SU-DHL-6 (cell line): ENCODE measurements around the gene TMEM134.

Experiments used
- H2AFZ ChIP-seq: fragments of 200-600 bp; sonication (generic); 2 replicates; pipeline ENCODE4 v1.6.1; 2014; ENCODE audit warnings: low read depth, mild to moderate bottlenecking, moderate library complexity, mixed read lengths, antibody characterized with exemption, low read length; ENCODE audit not compliant: severe bottlenecking
- H3F3A ChIP-seq: fragments of 200-600 bp; shearing (Covaris generic); 2 replicates; pipeline ENCODE4 v1.6.0; 2016; ENCODE audit warnings: antibody characterized with exemption, mild to moderate bottlenecking; ENCODE audit not compliant: insufficient read depth
- H3K27ac ChIP-seq: fragments of 200-600 bp; sonication (generic); 2 replicates; pipeline ENCODE4 v1.5.1; 2016; ENCODE audit warnings: low read depth, mild to moderate bottlenecking, low read length, moderate library complexity, mixed read lengths
- H3K27me3 ChIP-seq: fragments of 200-600 bp; sonication (generic), shearing (Covaris generic); 2 replicates; pipeline ENCODE4 v1.6.0; 2014; ENCODE audit warnings: mild to moderate bottlenecking, low read length
- H3K36me3 ChIP-seq: fragments of 200-600 bp; sonication (generic); 2 replicates; pipeline ENCODE4 v1.6.1; 2014; ENCODE audit warnings: mild to moderate bottlenecking, low read length, mixed read lengths
- H3K4me2 ChIP-seq: fragments of 300-600, 200-600 bp; shearing (Covaris generic), sonication (generic); 2 replicates; pipeline ENCODE4 v1.6.0; 2014; ENCODE audit warnings: low read length, low read depth, mild to moderate bottlenecking; ENCODE audit not compliant: poor library complexity, severe bottlenecking
- H3K4me3 ChIP-seq: fragments of 200-600 bp; sonication (generic); 2 replicates; pipeline ENCODE4 v1.5.1; 2014; ENCODE audit warnings: antibody characterized with exemption, low read length, mild to moderate bottlenecking, mixed read lengths; ENCODE audit not compliant: insufficient read depth, poor library complexity, severe bottlenecking
- H3K79me2 ChIP-seq: fragments of 200-600 bp; sonication (generic); 2 replicates; pipeline ENCODE4 v1.6.1; 2014; ENCODE audit warnings: mild to moderate bottlenecking, low read length, moderate library complexity; ENCODE audit not compliant: insufficient read depth
- H3K9ac ChIP-seq: fragments of 200-600 bp; sonication (generic); 2 replicates; pipeline ENCODE4 v1.7.0; 2014; ENCODE audit warnings: mild to moderate bottlenecking, low read length
- H3K9me2 ChIP-seq: fragments of 200-600 bp; sonication (generic); replicated peaks from 2 replicates; pipeline ENCODE4 v1.6.1; 2014; ENCODE audit warnings: low read length; ENCODE audit not compliant: insufficient read depth
- H3K9me3 ChIP-seq: fragments of 200-600 bp; sonication (generic); 2 replicates; pipeline ENCODE4 v1.6.1; 2014; ENCODE audit warnings: low read length, mixed read lengths; ENCODE audit not compliant: insufficient read depth
- H4K20me1 ChIP-seq: fragments of 200-600 bp; sonication (generic); 2 replicates; pipeline ENCODE4 v1.6.1; 2014; ENCODE audit warnings: low read depth, mild to moderate bottlenecking, antibody characterized with exemption, low read length, moderate library complexity, mixed read lengths
- EZH2phosphoT487 ChIP-seq: fragments of 200-600 bp; sonication (generic), shearing (Covaris generic); conservative IDR thresholded peaks from 2 replicates; pipeline ENCODE4 v1.6.1; 2018; ENCODE audit warnings: mild to moderate bottlenecking, antibody characterized with exemption, low read length, moderate library complexity, mixed read lengths
- TF ChIP-seq, protein P1 (sequence below): fragments of 200-600 bp; sonication (generic); IDR thresholded peaks from one replicate; pipeline ENCODE4 v1.5.1; 2017; ENCODE audit warnings: antibody characterized with exemption, mild to moderate bottlenecking, low read length, moderate library complexity; ENCODE audit not compliant: insufficient read depth, poor library complexity, severe bottlenecking

TMEM134 gene

DNA sequence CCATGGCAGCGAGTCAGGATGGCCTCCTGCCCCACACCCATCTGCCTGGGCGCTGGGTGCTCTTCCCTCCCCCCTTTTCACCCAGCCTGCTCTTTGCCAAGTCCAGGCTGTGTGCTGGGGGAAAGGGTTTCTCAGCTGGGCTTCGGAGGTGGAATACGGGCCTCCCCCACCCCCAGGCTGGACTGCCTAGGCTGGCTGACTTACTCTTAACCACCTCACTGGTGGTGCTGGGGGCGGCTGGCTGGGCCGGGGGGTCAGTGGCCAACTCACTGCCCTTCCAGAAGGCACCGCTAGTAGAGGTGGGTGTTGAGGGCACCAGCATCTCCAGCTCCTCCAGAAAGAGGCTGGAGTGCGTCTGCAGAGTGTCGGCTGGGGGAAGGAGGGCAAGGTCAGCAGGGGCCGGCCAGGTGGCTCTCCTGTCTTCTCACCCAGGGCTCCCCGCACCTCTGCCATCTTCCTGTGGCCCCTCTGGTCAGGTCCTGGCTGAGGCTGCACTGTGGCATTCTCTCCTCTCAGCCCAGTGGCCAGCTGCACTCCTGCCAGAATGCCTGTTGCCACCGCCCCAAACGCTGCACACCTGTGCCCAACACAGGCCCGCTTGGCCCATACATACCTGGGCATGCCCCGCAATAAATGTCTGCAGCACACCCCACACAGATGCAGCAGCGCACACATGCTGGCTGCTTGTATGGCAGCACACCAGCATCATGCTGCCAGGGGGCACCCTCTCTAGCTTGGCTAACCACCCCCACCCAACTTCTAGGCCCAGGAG is 26.4 kb upstream of the TMEM134 start:
- no peak overlapping the region for H3K9ac ChIP-seq
- H3K36me3 ChIP-seq, result no peaks in the 10 kb centered on the region
- H4K20me1 ChIP-seq, result no peaks in the 10 kb centered on the region
- no peaks in the 10 kb centered on the region for H3K27me3 ChIP-seq
- H3F3A ChIP-seq, result no peaks in the 10 kb centered on the region
- no peaks in the 10 kb centered on the region for H3K79me2 ChIP-seq
- no peak overlapping the region for H3K4me2 ChIP-seq
- H3K4me3 ChIP-seq, result no peak overlapping the region
- no peak overlapping the region for H2AFZ ChIP-seq
- H3K27ac ChIP-seq, result no peak overlapping the region
- H3K9me2 ChIP-seq, result no peaks in the 10 kb centered on the region
- H3K9me3 ChIP-seq, result no peaks in the 10 kb centered on the region
- no peak for TF ChIP-seq EZH2phosphoT487
- TF ChIP-seq, protein P1, sequence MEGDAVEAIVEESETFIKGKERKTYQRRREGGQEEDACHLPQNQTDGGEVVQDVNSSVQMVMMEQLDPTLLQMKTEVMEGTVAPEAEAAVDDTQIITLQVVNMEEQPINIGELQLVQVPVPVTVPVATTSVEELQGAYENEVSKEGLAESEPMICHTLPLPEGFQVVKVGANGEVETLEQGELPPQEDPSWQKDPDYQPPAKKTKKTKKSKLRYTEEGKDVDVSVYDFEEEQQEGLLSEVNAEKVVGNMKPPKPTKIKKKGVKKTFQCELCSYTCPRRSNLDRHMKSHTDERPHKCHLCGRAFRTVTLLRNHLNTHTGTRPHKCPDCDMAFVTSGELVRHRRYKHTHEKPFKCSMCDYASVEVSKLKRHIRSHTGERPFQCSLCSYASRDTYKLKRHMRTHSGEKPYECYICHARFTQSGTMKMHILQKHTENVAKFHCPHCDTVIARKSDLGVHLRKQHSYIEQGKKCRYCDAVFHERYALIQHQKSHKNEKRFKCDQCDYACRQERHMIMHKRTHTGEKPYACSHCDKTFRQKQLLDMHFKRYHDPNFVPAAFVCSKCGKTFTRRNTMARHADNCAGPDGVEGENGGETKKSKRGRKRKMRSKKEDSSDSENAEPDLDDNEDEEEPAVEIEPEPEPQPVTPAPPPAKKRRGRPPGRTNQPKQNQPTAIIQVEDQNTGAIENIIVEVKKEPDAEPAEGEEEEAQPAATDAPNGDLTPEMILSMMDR, result no peak

GRCh38 chr11:67494371-67495233 is 25.6 kb upstream of the TMEM134 start:
- H3K4me3 ChIP-seq, result no peak overlapping the region
- H3F3A ChIP-seq, result no peaks in the 10 kb centered on the region
- H3K36me3 ChIP-seq, result no peaks in the 10 kb centered on the region
- H3K27ac ChIP-seq, result no peak overlapping the region
- H2AFZ ChIP-seq, result no peak overlapping the region
- no peak overlapping the region for H3K9ac ChIP-seq
- TF ChIP-seq EZH2phosphoT487, result no peak
- TF ChIP-seq, protein P1, result no peak
- H3K27me3 ChIP-seq, result no peaks in the 10 kb centered on the region
- no peaks in the 10 kb centered on the region for H3K79me2 ChIP-seq
- no peak overlapping the region for H3K4me2 ChIP-seq
- H3K9me3 ChIP-seq, result no peaks in the 10 kb centered on the region
- no peaks in the 10 kb centered on the region for H4K20me1 ChIP-seq
- H3K9me2 ChIP-seq, result no peaks in the 10 kb centered on the region

GRCh38 chr11:67493548-67494370 is 24.7 kb upstream of the TMEM134 start:
- Histone ChIP-seq H4K20me1 (no peaks in the 10 kb centered on the region), H3K27me3 (no peaks in the 10 kb centered on the region), H2AFZ (no peak overlapping the region), H3K9me3 (no peaks in the 10 kb centered on the region), H3F3A (no peaks in the 10 kb centered on the region), H3K4me3 (no peak overlapping the region), H3K4me2 (no peak overlapping the region), H3K36me3 (no peaks in the 10 kb centered on the region), H3K9ac (no peak overlapping the region), H3K79me2 (no peaks in the 10 kb centered on the region), H3K9me2 (no peaks in the 10 kb centered on the region), H3K27ac (no peak overlapping the region)
- TF ChIP-seq, protein P1, result no peak
- no peak for TF ChIP-seq EZH2phosphoT487
